Pancreas (tissue), 10 donors: Measurements from ENCODE around the gene IQCM. TPM values are rescaled to one million over a fixed set of nuclear protein-coding genes. Genes with fewer than 3 reads are reported as not detected.

Experiments used
- ATAC-seq, 4 donors: fragments of 200-7000 bp; cut with Tn5 transposase; one replicate each; pipeline versions ENCODE4 v1.8.0 to v1.9.1; 2020; ENCODE audit warnings: mild to moderate bottlenecking in 4 of 4, moderate library complexity in 4 of 4
- DNase-seq, 6 donors: peaks; one replicate each; pipeline ENCODE4 v3.0.0-alpha.2; 2020
- FAIRE-seq: peaks from 2 replicates; lab custom pipeline; 2012; peaks lifted over from hg19 to GRCh38; lab: Jason Lieb, UNC
- H3K27ac ChIP-seq, 4 donors: fragments of 200-600 bp; sonication (generic); 1 replicate in 3 of 4; 2 replicates in 1 of 4; pipeline versions ENCODE4 v1.5.0 to v1.8.0; 2020
- H3K27me3 ChIP-seq, 4 donors: fragments of 200-600 bp; one replicate each; pipeline ENCODE4 v1.8.0; 2021
- H3K36me3 ChIP-seq, 3 donors: fragments of 200-600 bp; sonication (generic) in 1 of 3; one replicate each; pipeline versions ENCODE4 v1.5.0 to v1.8.0; 2020 to 2021
- H3K4me1 ChIP-seq, 3 donors: fragments of 200-600 bp; one replicate each; pipeline ENCODE4 v1.8.0; 2021
- H3K4me3 ChIP-seq, 4 donors: fragments of 200-600 bp; sonication (generic) in 2 of 4; one replicate each; pipeline versions ENCODE4 v1.5.0 to v1.8.0; 2020 to 2021
- H3K9me3 ChIP-seq, 4 donors: fragments of 200-600 bp; one replicate each; pipeline ENCODE4 v1.8.0; 2021
- WGBS, 2 donors: extraction: QIAGEN DNeasy Blood & Tissue Kit; methylation state at CpG; one replicate each; pipeline ENCODE4 v1.1.7; 2013; 5-methylcytosine and 5-hydroxymethylcytosine counted together
- intact Hi-C, 3 donors: fragments of 100-400 bp; cut with DNase I; formaldehyde crosslinking; loops; one replicate each; pipeline versions ENCODE4 v1.11.1 to v1.14.2; 2022
- polyA plus RNA-seq, 2 donors: library from polyadenylated mRNA; stranded (reverse); fragments of 200-250 nt; gene quantifications; one replicate each; pipeline ENCODE4 v1.2.3, GENCODE V29; 2013
- total RNA-seq, 6 donors: library from RNA; stranded (reverse); fragmentation: NEBNext Ultra II Directional in 4 of 6; extraction: Animal tissue kit (Norgen Biotek cat#: 25700) in 4 of 6; gene quantifications; one replicate each; pipeline versions ENCODE4 v1.2.1 to v1.2.4, GENCODE V29; 2021 to 2023
- TF ChIP-seq, protein P1 (sequence below), 4 donors: fragments of 200-600 bp; sonication (generic) in 3 of 4; IDR thresholded peaks; one replicate each; pipeline versions ENCODE4 v1.5.0 to v1.8.0; 2021; ENCODE audit warnings: antibody characterized with exemption in 4 of 4
- donor health status: healthy with polysubstance abuse.
- donor health status: DM: no; HTN: no; CAD: no; lungs with moderate emphysema.
- donor health status: DM: no; HTN: no; CAD: no.
- donor health status: control.
- donor health status: control.
- donor health status: Bipolar disorder and iron deficiency.
- donor health status: DM: yes; HTN: yes; CAD: no.
- donor health status: DM: no; HTN: no; CAD: no.
- donor health status: DM: no; HTN: no; CAD: no.
- donor health status: DM: yes; HTN: yes; CAD: no.

The IQCM gene
- total and polyA plus RNA-seq, 8 donors = not detected

DNA sequence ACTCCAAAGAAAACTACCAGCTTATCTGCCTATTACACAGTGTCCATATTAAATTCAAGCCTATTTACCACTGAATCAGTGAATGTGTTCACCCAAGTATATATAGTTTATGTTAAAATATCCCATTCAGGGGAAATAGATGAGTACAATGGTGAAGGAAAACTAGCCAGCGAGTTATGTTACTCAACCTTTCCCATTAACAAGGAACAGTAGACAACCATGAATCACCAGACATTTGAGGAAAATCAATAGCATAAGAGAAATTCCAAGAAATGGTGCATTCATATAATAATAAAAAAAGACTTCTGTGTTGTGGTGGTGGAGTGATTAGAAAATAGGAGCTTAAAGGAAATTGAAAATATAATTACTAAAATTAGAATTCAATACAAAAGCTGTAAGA lies 21.3 kb downstream of the IQCM start:
- Histone ChIP-seq H3K36me3 (no peaks in the 10 kb centered on the region), H3K9me3 (no peaks in the 10 kb centered on the region), H3K4me3 (no peak overlapping the region), H3K27me3 (no peaks in the 10 kb centered on the region), H3K27ac (no peak overlapping the region), H3K4me1 (no peaks in the 10 kb centered on the region)
- TF ChIP-seq, protein P1, sequence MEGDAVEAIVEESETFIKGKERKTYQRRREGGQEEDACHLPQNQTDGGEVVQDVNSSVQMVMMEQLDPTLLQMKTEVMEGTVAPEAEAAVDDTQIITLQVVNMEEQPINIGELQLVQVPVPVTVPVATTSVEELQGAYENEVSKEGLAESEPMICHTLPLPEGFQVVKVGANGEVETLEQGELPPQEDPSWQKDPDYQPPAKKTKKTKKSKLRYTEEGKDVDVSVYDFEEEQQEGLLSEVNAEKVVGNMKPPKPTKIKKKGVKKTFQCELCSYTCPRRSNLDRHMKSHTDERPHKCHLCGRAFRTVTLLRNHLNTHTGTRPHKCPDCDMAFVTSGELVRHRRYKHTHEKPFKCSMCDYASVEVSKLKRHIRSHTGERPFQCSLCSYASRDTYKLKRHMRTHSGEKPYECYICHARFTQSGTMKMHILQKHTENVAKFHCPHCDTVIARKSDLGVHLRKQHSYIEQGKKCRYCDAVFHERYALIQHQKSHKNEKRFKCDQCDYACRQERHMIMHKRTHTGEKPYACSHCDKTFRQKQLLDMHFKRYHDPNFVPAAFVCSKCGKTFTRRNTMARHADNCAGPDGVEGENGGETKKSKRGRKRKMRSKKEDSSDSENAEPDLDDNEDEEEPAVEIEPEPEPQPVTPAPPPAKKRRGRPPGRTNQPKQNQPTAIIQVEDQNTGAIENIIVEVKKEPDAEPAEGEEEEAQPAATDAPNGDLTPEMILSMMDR (IDR thresholded peaks at IDR 0.05) = no peak
- DNase-seq (no peak), ATAC-seq (no peak), FAIRE-seq (no peak)
- intact Hi-C loops = no loop called here
- WGBS, 2 donors = 59 to 82% methylated on average over 1 of the region's 1 CpG

DNA sequence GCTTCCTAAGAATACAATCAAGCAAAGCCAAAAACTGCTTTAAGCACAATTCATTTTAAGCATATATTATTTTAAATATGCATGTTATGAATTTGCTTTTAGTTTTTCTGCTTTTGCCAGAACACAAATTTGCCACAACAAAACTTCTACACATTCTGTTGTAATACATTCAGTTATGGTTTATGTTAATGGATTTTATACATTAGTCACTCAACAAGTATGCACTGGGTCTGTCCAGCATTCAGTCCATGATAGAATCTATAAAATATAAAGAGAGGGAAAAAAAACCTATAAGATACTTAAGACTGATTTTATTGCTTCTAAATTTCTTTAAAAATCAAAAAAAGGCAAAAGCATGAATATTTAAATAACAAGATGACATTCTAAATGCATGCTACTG lies 22.2 kb downstream of the IQCM start:
- ATAC-seq = no peak
- Histone ChIP-seq H3K4me1 (no peaks in the 10 kb centered on the region), H3K36me3 (no peaks in the 10 kb centered on the region), H3K27ac (no peak overlapping the region), H3K27me3 (no peaks in the 10 kb centered on the region), H3K9me3 (no peaks in the 10 kb centered on the region), H3K4me3 (no peak overlapping the region)
- DNase-seq = no peak
- FAIRE-seq = no peak
- intact Hi-C loops = no loop called here
- TF ChIP-seq, protein P1 (IDR thresholded peaks at IDR 0.05) = no peak

DNA sequence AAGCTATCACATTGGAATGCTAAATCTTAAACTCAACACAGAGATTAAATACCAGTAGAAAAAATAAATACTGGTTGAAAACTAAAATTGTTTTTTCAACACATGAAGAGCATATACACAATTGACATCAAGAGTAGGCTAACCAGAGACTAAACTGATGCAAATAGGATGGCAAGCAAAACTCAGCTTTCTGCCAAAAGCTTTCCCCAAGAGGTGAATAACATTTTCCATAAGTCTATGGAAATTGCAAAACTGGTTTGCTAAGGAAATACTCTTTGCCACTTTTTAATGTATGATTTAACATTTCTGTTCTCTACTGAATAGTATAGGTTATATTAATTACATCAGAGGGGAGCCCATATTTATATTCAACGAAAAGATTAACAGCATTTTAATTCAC lies 23.8 kb downstream of the IQCM start:
- Histone ChIP-seq H3K27ac (no peak overlapping the region), H3K9me3 (no peaks in the 10 kb centered on the region), H3K4me1 (no peaks in the 10 kb centered on the region), H3K36me3 (no peaks in the 10 kb centered on the region), H3K27me3 (no peaks in the 10 kb centered on the region), H3K4me3 (no peak overlapping the region)
- 49 to 50% methylated on average over 1 of the region's 1 CpG for WGBS, 2 donors
- DNase-seq = no peak
- no peak for FAIRE-seq
- TF ChIP-seq, protein P1 (IDR thresholded peaks at IDR 0.05) = no peak
- ATAC-seq = no peak
- intact Hi-C loops = no loop called here

DNA sequence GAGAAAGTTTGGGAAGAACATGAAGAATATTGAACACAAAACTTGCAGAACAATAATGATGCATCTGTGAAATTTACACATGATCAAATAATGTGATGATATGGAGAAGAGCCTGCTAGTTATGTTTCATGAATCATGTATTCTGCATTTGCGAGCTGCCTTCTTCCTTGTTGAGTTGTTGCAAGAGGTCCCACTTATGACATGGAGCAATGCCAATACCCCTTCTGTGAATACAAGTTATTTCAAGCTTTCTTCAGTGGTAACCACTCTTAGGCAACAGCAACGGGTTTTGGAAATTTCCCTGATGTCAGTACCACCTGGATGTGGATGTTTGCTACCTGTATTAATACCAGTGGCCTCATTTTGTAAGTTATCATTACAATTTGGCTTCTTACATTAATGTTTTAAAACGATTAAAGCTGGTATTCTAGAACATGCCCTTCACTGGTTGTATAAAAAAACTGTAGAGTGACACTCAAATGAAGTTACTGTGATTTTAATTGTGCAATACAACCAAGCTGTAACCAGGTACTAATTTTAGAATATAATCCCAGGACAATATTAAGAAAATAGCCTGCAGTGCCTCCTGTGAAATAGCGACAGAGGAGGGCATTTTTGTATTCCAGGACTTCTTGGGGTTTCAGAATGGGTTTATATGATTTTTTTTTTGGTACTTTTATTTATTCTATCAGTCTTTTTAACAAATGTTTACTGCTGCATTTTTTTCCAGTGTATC lies 25.3 kb downstream of the IQCM start:
- DNase-seq (no peak), FAIRE-seq (no peak), ATAC-seq (no peak)
- TF ChIP-seq, protein P1 (IDR thresholded peaks at IDR 0.05) = no peak
- Histone ChIP-seq H3K27ac (no peak overlapping the region), H3K9me3 (no peaks in the 10 kb centered on the region), H3K27me3 (no peaks in the 10 kb centered on the region), H3K36me3 (no peaks in the 10 kb centered on the region), H3K4me3 (no peak overlapping the region), H3K4me1 (no peaks in the 10 kb centered on the region)
- WGBS, 2 donors = 39 to 52% methylated on average over 4 of the region's 4 CpGs
- intact Hi-C loops = no loop called here

DNA sequence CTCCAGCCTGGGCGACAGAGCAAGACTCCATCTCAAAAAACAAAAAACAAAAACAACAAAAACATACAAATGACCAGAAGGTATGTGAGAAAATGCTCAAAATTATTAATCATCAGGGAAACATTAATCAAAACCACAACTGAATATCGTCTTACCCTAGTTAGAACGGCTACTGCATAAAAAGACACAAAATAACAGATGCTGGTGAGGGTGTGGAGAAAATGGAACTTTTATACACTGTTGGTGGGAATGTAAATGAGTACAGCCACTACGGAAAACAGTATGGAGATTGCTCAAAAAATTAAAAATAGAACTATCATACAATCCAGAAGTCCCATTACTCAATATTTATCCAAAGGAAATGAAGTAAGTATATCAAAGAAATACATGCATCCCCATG lies 27.3 kb downstream of the IQCM start:
- H3K36me3 ChIP-seq = no peaks in the 10 kb centered on the region
- TF ChIP-seq, protein P1 (IDR thresholded peaks at IDR 0.05) = no peak
- H3K27ac ChIP-seq = no peak overlapping the region
- DNase-seq = no peak
- no peak for ATAC-seq
- no peaks in the 10 kb centered on the region for H3K4me1 ChIP-seq
- intact Hi-C loops = no loop called here
- H3K27me3 ChIP-seq = no peaks in the 10 kb centered on the region
- no peaks in the 10 kb centered on the region for H3K9me3 ChIP-seq
- no peak overlapping the region for H3K4me3 ChIP-seq
- FAIRE-seq = no peak
- WGBS, 2 donors = 63 to 76% methylated on average over 4 of the region's 4 CpGs
